Subcutaneous adipose tissue (tissue), 4 donors: ENCODE measurements around the gene ANKLE2. TPM values are rescaled to one million over a fixed set of nuclear protein-coding genes. Genes with fewer than 3 reads are reported as not detected.

Source experiments
- total RNA-seq, 4 donors: library from RNA; depleted of rRNA; stranded (reverse); fragments of >200 nt; gene quantifications; one replicate each; pipeline ENCODE4 v1.1.0, GENCODE V29; 2016
- TF ChIP-seq, protein P1 (sequence below): fragments of 450-650 bp; IDR thresholded peaks from one replicate; pipeline ENCODE4 v1.5.1; 2016; ENCODE audit warnings: low read depth, mild to moderate bottlenecking, control low read depth, antibody characterized with exemption, moderate library complexity

The ANKLE2 gene
- total RNA-seq, 4 donors from 2014 or later: 66.0 to 77.2 (median 75.4) TPM

DNA sequence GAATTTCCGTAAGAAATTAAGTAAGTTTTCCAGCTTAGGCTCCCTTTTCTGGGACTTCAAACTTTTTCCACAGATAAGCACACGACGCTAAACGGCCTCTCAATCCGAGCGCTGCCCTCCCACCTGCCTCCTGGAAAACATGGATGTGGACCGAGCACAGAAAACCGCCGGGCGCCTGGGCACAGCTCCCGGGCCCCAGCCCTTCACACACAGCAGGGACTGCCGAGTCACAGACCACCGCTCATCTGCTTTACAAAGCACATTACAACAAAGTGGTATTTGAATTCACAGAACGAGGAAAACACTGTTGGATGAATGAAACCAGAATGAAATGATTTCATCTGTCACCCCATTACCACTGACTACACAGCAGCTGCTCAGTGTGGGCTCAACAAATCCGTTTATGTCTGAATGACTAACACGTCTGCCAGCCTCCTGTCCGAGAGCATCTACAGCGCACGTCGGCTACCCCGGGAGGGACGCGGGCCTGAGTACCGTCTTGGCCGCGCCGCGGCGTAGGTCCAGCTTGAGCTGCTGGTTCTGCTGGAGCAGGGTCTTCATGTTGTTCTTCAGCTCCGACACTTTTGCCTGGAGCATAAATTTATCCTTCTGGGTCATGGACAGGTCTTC, 13.1 kb upstream of the ANKLE2 start:
- TF ChIP-seq, protein P1, sequence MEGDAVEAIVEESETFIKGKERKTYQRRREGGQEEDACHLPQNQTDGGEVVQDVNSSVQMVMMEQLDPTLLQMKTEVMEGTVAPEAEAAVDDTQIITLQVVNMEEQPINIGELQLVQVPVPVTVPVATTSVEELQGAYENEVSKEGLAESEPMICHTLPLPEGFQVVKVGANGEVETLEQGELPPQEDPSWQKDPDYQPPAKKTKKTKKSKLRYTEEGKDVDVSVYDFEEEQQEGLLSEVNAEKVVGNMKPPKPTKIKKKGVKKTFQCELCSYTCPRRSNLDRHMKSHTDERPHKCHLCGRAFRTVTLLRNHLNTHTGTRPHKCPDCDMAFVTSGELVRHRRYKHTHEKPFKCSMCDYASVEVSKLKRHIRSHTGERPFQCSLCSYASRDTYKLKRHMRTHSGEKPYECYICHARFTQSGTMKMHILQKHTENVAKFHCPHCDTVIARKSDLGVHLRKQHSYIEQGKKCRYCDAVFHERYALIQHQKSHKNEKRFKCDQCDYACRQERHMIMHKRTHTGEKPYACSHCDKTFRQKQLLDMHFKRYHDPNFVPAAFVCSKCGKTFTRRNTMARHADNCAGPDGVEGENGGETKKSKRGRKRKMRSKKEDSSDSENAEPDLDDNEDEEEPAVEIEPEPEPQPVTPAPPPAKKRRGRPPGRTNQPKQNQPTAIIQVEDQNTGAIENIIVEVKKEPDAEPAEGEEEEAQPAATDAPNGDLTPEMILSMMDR: no peak

DNA sequence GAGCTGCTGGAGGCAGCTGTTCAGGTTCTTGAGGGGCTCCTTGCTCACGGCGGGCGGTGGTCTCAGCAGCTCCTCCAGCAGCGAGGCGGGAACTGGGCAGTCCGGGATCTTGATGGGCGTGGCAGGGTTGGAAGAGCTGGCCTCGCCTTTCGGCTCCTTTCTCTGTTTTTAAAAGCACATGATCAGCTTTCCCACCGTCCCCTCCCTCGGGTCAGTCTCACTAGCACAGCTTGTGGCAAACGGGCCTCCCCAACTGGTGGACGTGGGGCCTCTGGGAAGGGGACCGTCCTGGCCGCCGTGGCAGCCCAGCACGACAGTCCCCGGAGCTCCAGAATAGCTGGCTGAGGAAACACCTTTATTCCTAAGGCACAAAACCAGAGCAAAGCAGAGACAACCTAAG, 12.5 kb upstream of the ANKLE2 start:
- TF ChIP-seq, protein P1: no peak

DNA sequence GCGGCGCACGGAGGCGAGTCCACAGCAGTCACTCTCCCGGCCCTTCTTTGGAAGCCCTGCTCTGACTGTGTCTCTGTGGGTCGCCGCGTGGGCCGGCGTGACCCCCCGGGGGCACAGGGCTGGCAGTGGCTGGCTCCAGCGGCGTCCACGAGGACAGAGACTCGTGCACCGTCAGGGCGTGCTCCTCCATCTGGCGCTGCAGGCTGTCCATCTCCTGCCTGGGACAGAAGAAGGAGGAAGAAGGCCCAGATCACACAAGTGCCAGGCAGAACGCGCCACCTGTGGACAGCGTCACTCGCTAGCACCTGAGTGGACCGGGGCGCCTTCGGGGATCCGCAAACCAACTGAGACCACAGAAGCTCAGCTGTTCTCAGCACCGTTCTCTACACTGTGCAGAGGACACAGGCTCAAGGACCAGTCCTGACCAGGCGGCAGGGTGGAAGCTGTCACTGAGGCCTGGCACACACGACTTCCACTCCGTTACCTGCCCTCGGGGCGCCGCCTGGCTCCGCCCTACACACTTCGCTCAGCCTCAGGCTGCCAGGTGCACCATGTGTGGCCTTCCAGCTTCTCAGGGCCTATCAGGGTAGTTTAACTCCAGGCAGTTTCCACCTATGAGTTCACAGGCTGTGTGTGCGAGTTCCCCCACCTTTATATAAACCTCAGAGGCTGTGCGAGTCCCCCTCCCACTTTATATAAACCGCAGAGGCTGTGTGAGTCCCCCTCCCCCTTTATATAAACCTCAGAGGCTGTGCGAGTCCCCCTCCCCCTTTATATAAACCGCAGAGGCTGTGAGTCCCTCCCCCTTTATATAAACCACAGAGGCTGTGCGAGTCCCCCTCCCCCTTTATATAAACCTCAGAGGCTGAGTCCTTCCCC, 11.7 kb upstream of the ANKLE2 start:
- TF ChIP-seq, protein P1: no peak

DNA sequence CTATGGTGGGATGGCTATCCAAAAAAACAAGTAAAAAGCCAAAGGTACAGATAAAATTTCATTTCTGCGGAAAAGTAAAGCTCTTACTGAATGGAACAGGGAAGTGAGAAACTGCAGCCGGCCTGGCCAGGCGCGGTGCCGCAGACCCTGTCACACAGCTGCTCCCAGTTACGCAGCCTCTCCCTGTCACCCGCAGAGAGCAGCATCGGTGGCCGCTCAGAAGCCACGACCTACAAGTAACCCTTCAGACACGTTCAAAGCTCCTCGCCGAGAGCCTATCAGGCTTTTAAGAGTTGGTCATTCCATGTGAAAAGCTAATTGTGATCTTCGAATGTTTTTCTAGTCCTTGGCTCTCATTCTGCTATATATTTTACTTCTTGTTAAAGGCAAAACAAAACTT, 11.0 kb upstream of the ANKLE2 start:
- TF ChIP-seq, protein P1: no peak

DNA sequence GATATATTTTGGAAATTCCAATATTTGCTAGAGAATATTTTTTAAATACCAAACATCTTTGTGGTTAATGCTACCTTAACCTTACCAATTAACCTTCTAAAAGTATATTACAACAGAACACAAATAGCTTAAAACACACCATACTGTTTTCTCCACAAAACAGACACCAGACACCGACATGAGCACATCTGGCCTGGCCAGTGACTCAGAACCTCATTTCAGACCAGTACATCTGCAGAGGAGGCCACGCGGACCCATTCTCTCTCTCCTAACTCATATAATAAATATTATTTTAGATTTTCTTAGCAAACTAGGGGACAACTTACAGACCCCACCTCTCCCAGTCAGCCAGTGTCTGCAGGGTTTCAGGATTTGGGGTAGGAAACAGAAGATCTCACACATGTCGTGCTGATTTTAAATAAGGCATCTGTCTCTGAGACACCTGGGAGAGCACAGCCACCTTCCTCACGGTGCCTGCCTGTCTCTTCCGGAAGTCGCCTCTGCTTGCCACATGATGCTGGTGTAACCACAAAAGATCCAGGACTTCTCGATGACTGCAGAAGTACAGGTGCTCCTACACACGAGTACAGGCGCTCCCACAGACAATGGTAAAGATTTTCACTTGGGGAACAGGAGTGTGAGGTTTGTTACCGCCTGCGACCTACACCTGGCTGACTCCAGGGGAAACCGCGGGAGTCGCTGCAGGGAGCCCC, 9.7 kb upstream of the ANKLE2 start:
- TF ChIP-seq, protein P1: no peak

DNA sequence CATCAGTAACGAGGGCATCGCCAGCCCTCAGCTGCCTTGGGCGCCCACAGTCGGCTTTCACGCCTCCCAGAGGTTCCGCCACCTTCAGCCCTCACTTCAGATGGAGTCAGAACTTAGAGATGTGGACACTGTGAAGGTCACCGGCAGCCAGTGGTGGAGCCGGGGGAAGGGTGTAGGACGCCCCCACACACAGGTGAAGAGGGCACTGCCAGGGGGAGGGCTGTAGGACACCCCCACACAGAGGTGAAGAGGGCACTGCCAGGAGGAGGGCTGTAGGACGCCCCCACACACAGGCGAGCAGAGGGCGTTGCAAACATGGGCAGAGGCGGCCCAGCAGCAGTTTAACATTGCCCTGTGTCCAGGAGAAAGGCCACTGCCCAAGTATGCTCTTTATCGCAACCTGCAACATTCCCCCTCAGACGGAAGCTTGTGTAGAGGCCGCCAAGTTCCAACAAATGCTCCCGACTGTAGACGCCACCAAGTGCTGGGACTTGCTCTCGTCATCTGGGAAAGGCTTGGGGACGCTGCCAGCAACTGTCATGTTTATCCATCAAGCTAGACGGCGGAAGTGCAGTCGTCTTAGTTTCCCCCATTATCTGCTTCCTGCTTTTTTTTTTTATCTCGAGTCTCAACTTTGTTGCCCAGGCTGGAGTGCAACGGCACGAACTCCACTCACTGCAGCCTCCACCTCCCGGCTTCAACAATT, 4.9 kb upstream of the ANKLE2 start:
- TF ChIP-seq, protein P1: no peak
